Activated CD8-positive, alpha-beta memory T cell treated with anti-CD3 and anti-CD28 coated beads, Interleukin-2, amount 50 U/mL, for 4 hours (primary cell): ENCODE measurements around the gene SLC45A1.
"Not testable (repeated sequence)": the region's sequence is repeated elsewhere in the genome, so short reads cannot be mapped to it uniquely, and the experiment has no call there.

Experiments used
- DNase-seq: peaks from one replicate; pipeline ENCODE4 v3.0.0-alpha.2; 2020

The SLC45A1 gene

GRCh38 chr1:8371372-8371991 is 53.6 kb downstream of the SLC45A1 start:
- no peak for DNase-seq

- no peak for DNase-seq
Measured at GRCh38 chr1:8373125-8373524, 55.2 kb downstream of the SLC45A1 start.

- DNase-seq, result no peak
Measured at GRCh38 chr1:8373581-8374241, 55.8 kb downstream of the SLC45A1 start.

GRCh38 chr1:8374356-8374755 is 56.4 kb downstream of the SLC45A1 start:
- DNase-seq, result no peak

GRCh38 chr1:8374812-8375211 is 56.9 kb downstream of the SLC45A1 start:
- no peak for DNase-seq

- DNase-seq, result no peak
Measured at GRCh38 chr1:8376358-8376840, 58.5 kb downstream of the SLC45A1 start.

- no peak for DNase-seq
Measured at GRCh38 chr1:8377271-8377981, 59.5 kb downstream of the SLC45A1 start.

- DNase-seq, result no peak
Measured at GRCh38 chr1:8378178-8378577, 60.3 kb downstream of the SLC45A1 start.

GRCh38 chr1:8378981-8379470 is 61.1 kb downstream of the SLC45A1 start:
- DNase-seq, result no peak

GRCh38 chr1:8379513-8380186 is 61.7 kb downstream of the SLC45A1 start:
- no peak for DNase-seq

- not testable (repeated sequence) for DNase-seq
Measured at GRCh38 chr1:8380310-8380709, 62.4 kb downstream of the SLC45A1 start.

- no peak for DNase-seq
Measured at GRCh38 chr1:8381618-8382017, 63.7 kb downstream of the SLC45A1 start.

- DNase-seq, result no peak
Measured at GRCh38 chr1:8382051-8382505, 64.2 kb downstream of the SLC45A1 start.

GRCh38 chr1:8382608-8383505 is 64.9 kb downstream of the SLC45A1 start:
- no peak for DNase-seq

GRCh38 chr1:8384088-8384487 is 66.2 kb downstream of the SLC45A1 start:
- DNase-seq, result no peak

- DNase-seq, result no peak
Measured at GRCh38 chr1:8384577-8384976, 66.7 kb downstream of the SLC45A1 start.

- no peak for DNase-seq
Measured at GRCh38 chr1:8386247-8386646, 68.3 kb downstream of the SLC45A1 start.

GRCh38 chr1:8388732-8389562 is 71.0 kb downstream of the SLC45A1 start:
- no peak for DNase-seq

- no peak for DNase-seq
Measured at GRCh38 chr1:8389958-8390535, 72.1 kb downstream of the SLC45A1 start.

GRCh38 chr1:8390707-8391106 is 72.8 kb downstream of the SLC45A1 start:
- DNase-seq, result no peak

- no peak for DNase-seq
Measured at GRCh38 chr1:8392522-8392921, 74.6 kb downstream of the SLC45A1 start.
